Natural killer cell (primary cell): ENCODE data around the gene LMOD2. TPM values are rescaled to one million over a fixed set of nuclear protein-coding genes. Genes with fewer than 3 reads are reported as not detected.

ENCODE experiments used
- ATAC-seq, 3 donors: fragments of 150-1000 bp in 2 of 3; fragments of 200-7000 bp in 1 of 3; cut with Tn5 transposase; 1 replicate in 1 of 3; 2 replicates in 2 of 3; pipeline ENCODE4 v1.10.0; 2021; ENCODE audit warnings: mild to moderate bottlenecking in 2 of 3, moderate library complexity in 2 of 3
- DNase-seq, 2 donors: peaks; one replicate each; pipeline versions ENCODE4 v3.0.0 to v3.0.0-alpha.2; 2013 to 2021; ENCODE audit warnings: mixed read lengths in 1 of 2
- H3K27ac ChIP-seq: one replicate; pipeline ENCODE4 v1.5.1; 2013; ENCODE audit warnings: mild to moderate bottlenecking, low read length
- H3K27me3 ChIP-seq: one replicate; pipeline ENCODE4 v1.6.1; 2013; ENCODE audit warnings: low read length; ENCODE audit not compliant: control insufficient read depth, insufficient read depth
- H3K36me3 ChIP-seq: one replicate; pipeline ENCODE4 v1.6.1; 2013; ENCODE audit warnings: low read length; ENCODE audit not compliant: control insufficient read depth, insufficient read depth
- H3K4me1 ChIP-seq: one replicate; pipeline ENCODE4 v1.6.1; 2013; ENCODE audit warnings: low read length; ENCODE audit not compliant: control insufficient read depth, insufficient read depth
- H3K4me3 ChIP-seq: one replicate; pipeline ENCODE4 v1.5.1; 2013; ENCODE audit warnings: low read length
- H3K9me3 ChIP-seq: one replicate; pipeline ENCODE4 v1.6.1; 2013; ENCODE audit warnings: low read length; ENCODE audit not compliant: control insufficient read depth, insufficient read depth
- H3K27ac Mint-ChIP-seq, 2 donors: one replicate each; pipeline ENCODE4 v1.8.0; 2022; ENCODE audit warnings: mild to moderate bottlenecking in 2 of 2, mixed read lengths in 2 of 2, moderate library complexity in 1 of 2
- H3K27me3 Mint-ChIP-seq, 2 donors: one replicate each; pipeline ENCODE4 v1.8.0; 2022; ENCODE audit warnings: low read depth in 2 of 2, mixed read lengths in 2 of 2
- H3K36me3 Mint-ChIP-seq: one replicate; pipeline ENCODE4 v1.8.0; 2022; ENCODE audit warnings: mixed read lengths
- H3K4me1 Mint-ChIP-seq, 2 donors: one replicate each; pipeline ENCODE4 v1.8.0; 2022; ENCODE audit warnings: mixed read lengths in 2 of 2
- H3K4me3 Mint-ChIP-seq: one replicate; pipeline ENCODE4 v1.8.0; 2022; ENCODE audit warnings: mild to moderate bottlenecking, moderate library complexity, mixed read lengths
- H3K9me3 Mint-ChIP-seq, 2 donors: one replicate each; pipeline ENCODE4 v1.8.0; 2022; ENCODE audit warnings: mixed read lengths in 2 of 2
- CTCF ChIP-seq: fragments of 200-600 bp; IDR thresholded peaks from one replicate; pipeline ENCODE4 v1.8.0; 2022; ENCODE audit warnings: antibody characterized with exemption
- WGBS: methylation state at CpG from one replicate; pipeline ENCODE4 v1.1.7; 2013; ENCODE audit warnings: missing lambda C conversion rate; ENCODE audit not compliant: insufficient coverage; 5-methylcytosine and 5-hydroxymethylcytosine counted together
- intact Hi-C: fragments of 100-400 bp; cut with micrococcal nuclease; formaldehyde crosslinking; loops from one replicate; pipeline ENCODE4 v1.14.2; 2022
- total RNA-seq, 4 donors: library from RNA; stranded (reverse); fragments of 120-200 nt in 1 of 4; gene quantifications; one replicate each; pipeline versions ENCODE4 v1.2.3 to v1.2.4, GENCODE V29; 2013 to 2022

LMOD2 gene
- total RNA-seq, 3 donors from 2014 or later (not counting 1 experiment from before 2014, with no cell fraction given): not detected

GRCh38 chr7:123669485-123669884, 13.8 kb downstream of the LMOD2 start:
- Histone ChIP-seq H3K36me3 (no peaks in the 10 kb centered on the region), H3K4me3 (no peak overlapping the region), H3K9me3 (no peaks in the 10 kb centered on the region), H3K4me1 (no peaks in the 10 kb centered on the region), H3K27me3 (no peaks in the 10 kb centered on the region), H3K27ac (no peak overlapping the region)
- Mint-ChIP-seq H3K27me3 (peaks cover 0 to 3% of the 10 kb centered on the region in 2 donors), H3K27ac (no peak overlapping the region), H3K36me3 (no peaks in the 10 kb centered on the region), H3K4me3 (no peak overlapping the region), H3K4me1 (no peaks in the 10 kb centered on the region), H3K9me3 (no peaks in the 10 kb centered on the region)
- WGBS: 94% methylated on average over 7 of the region's 7 CpGs
- DNase-seq: no peak
- ATAC-seq: no peak
- intact Hi-C loops: no loop called here
- TF ChIP-seq CTCF: no peak

GRCh38 chr7:123673137-123673732, 17.6 kb downstream of the LMOD2 start:
- 93% methylated on average over 3 of the region's 5 CpGs for WGBS
- intact Hi-C loops: no loop called here
- Histone ChIP-seq H3K9me3 (no peaks in the 10 kb centered on the region), H3K27ac (no peak overlapping the region), H3K4me3 (no peak overlapping the region), H3K4me1 (no peaks in the 10 kb centered on the region), H3K27me3 (no peaks in the 10 kb centered on the region), H3K36me3 (no peaks in the 10 kb centered on the region)
- Mint-ChIP-seq H3K27ac (no peak overlapping the region), H3K9me3 (no peaks in the 10 kb centered on the region), H3K4me1 (no peaks in the 10 kb centered on the region), H3K36me3 (no peaks in the 10 kb centered on the region), H3K27me3 (no peaks in the 10 kb centered on the region), H3K4me3 (no peak overlapping the region)
- no peak for ATAC-seq
- TF ChIP-seq CTCF: no peak
- no peak for DNase-seq

- intact Hi-C loops: no loop called here
- TF ChIP-seq CTCF: no peak
- Mint-ChIP-seq H3K27ac (no peak overlapping the region), H3K36me3 (no peaks in the 10 kb centered on the region), H3K4me3 (no peak overlapping the region), H3K4me1 (no peaks in the 10 kb centered on the region), H3K9me3 (no peaks in the 10 kb centered on the region), H3K27me3 (no peaks in the 10 kb centered on the region)
- 100% methylated on average over 2 of the region's 3 CpGs for WGBS
- Histone ChIP-seq H3K4me3 (no peak overlapping the region), H3K36me3 (no peaks in the 10 kb centered on the region), H3K4me1 (no peaks in the 10 kb centered on the region), H3K9me3 (no peaks in the 10 kb centered on the region), H3K27me3 (no peaks in the 10 kb centered on the region), H3K27ac (no peak overlapping the region)
- no peak for ATAC-seq
- DNase-seq: no peak
These were observed 18.2 kb downstream of the LMOD2 start for GRCh38 chr7:123673752-123674398.
